Hepatocyte (in vitro differentiated cells): Measurements from ENCODE around the gene C20orf141. TPM values are rescaled to one million over a fixed set of nuclear protein-coding genes. Genes with fewer than 3 reads are reported as not detected.

Source experiments
- DNase-seq: peaks from one replicate; pipeline ENCODE4 v3.0.0-alpha.2; 2016; ENCODE audit warnings: low spot score
- H2AFZ ChIP-seq: fragments of 200-600 bp; sonication (generic); 2 replicates; pipeline ENCODE4 v1.6.0; 2016; ENCODE audit warnings: antibody characterized with exemption, mild to moderate bottlenecking
- H3K27ac ChIP-seq: fragments of 200-600 bp; sonication (generic); 2 replicates; pipeline ENCODE4 v1.5.1; 2016; ENCODE audit warnings: mild to moderate bottlenecking
- H3K27me3 ChIP-seq: fragments of 200-600 bp; sonication (generic); 2 replicates; pipeline ENCODE4 v1.6.1; 2016
- H3K36me3 ChIP-seq: fragments of 200-600 bp; sonication (generic); replicated peaks from 2 replicates; pipeline ENCODE4 v1.5.1; 2016; ENCODE audit warnings: low read depth; ENCODE audit not compliant: insufficient read depth
- H3K4me1 ChIP-seq: fragments of 200-600 bp; sonication (generic); 2 replicates; pipeline ENCODE4 v1.5.1; 2016; ENCODE audit warnings: mild to moderate bottlenecking, moderate library complexity; ENCODE audit not compliant: insufficient read depth
- H3K4me2 ChIP-seq: fragments of 200-600 bp; sonication (generic); 2 replicates; pipeline ENCODE4 v1.6.0; 2016
- H3K4me3 ChIP-seq: fragments of 200-600 bp; sonication (generic); 2 replicates; pipeline ENCODE4 v1.5.1; 2016; ENCODE audit warnings: mild to moderate bottlenecking
- H3K79me2 ChIP-seq: fragments of 200-600 bp; sonication (generic); 2 replicates; pipeline ENCODE4 v1.6.0; 2017; ENCODE audit warnings: mild to moderate bottlenecking
- H3K9me2 ChIP-seq: fragments of 200-600 bp; sonication (generic); replicated peaks from 2 replicates; pipeline ENCODE4 v1.6.0; 2017; ENCODE audit warnings: mild to moderate bottlenecking; ENCODE audit not compliant: insufficient read depth
- H3K9me3 ChIP-seq: fragments of 200-600 bp; sonication (generic); 2 replicates; pipeline ENCODE4 v1.5.1; 2016; ENCODE audit warnings: low read depth, mild to moderate bottlenecking
- H4K20me1 ChIP-seq: fragments of 200-600 bp; sonication (generic); 2 replicates; pipeline ENCODE4 v1.6.0; 2016; ENCODE audit warnings: mild to moderate bottlenecking; ENCODE audit not compliant: insufficient read depth, poor library complexity, severe bottlenecking
- EZH2 ChIP-seq: fragments of 200-600 bp; sonication (generic); IDR thresholded peaks from 2 replicates; pipeline ENCODE4 v1.6.1; 2016; ENCODE audit warnings: antibody characterized with exemption, mild to moderate bottlenecking, borderline replicate concordance
- EZH2phosphoT487 ChIP-seq: fragments of 200-600 bp; sonication (generic); IDR thresholded peaks from one replicate; pipeline ENCODE4 v1.6.1; 2018; ENCODE audit warnings: antibody characterized with exemption, mild to moderate bottlenecking, low read depth, moderate library complexity; ENCODE audit not compliant: unreplicated experiment, severe bottlenecking
- WGBS: methylation state at CpG from one replicate; pipeline ENCODE4 v1.1.6; 2016; ENCODE audit warnings: low lambda C conversion rate; ENCODE audit errors: missing lambda C conversion rate; 5-methylcytosine and 5-hydroxymethylcytosine counted together
- polyA plus RNA-seq: library from polyadenylated mRNA; unstranded; fragments of >200 nt; fragmentation: Nextera tagmentation; extraction: Ambion mirVana; gene quantifications from 2 replicates; pipeline ENCODE4 v1.2.1, GENCODE V29; 2016
- total RNA-seq: library from RNA; depleted of rRNA; stranded (reverse); fragments of >200 nt; gene quantifications from 2 replicates; pipeline ENCODE4 v1.2.3, GENCODE V29; 2014
- TF ChIP-seq, protein P1 (sequence below): fragments of 200-600 bp; sonication (generic); IDR thresholded peaks from 2 replicates; pipeline ENCODE4 v1.5.1; 2016; ENCODE audit warnings: antibody characterized with exemption, mild to moderate bottlenecking; ENCODE audit not compliant: poor library complexity

The C20orf141 gene
- total and polyA plus RNA-seq, 2 experiments from 2014 or later = not detected

- Histone ChIP-seq H2AFZ (no peak overlapping the region), H3K4me1 (peaks cover 3% of the 10 kb centered on the region), H3K36me3 (no peaks in the 10 kb centered on the region), H3K9me2 (no peaks in the 10 kb centered on the region), H3K27ac (no peak overlapping the region), H3K27me3 (peaks cover 27% of the 10 kb centered on the region), H3K9me3 (no peaks in the 10 kb centered on the region), H3K79me2 (no peaks in the 10 kb centered on the region), H4K20me1 (no peaks in the 10 kb centered on the region), H3K4me3 (no peak overlapping the region), H3K4me2 (no peak overlapping the region)
- DNase-seq = no peak
- TF ChIP-seq, protein P1, sequence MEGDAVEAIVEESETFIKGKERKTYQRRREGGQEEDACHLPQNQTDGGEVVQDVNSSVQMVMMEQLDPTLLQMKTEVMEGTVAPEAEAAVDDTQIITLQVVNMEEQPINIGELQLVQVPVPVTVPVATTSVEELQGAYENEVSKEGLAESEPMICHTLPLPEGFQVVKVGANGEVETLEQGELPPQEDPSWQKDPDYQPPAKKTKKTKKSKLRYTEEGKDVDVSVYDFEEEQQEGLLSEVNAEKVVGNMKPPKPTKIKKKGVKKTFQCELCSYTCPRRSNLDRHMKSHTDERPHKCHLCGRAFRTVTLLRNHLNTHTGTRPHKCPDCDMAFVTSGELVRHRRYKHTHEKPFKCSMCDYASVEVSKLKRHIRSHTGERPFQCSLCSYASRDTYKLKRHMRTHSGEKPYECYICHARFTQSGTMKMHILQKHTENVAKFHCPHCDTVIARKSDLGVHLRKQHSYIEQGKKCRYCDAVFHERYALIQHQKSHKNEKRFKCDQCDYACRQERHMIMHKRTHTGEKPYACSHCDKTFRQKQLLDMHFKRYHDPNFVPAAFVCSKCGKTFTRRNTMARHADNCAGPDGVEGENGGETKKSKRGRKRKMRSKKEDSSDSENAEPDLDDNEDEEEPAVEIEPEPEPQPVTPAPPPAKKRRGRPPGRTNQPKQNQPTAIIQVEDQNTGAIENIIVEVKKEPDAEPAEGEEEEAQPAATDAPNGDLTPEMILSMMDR = no peak
- TF ChIP-seq EZH2phosphoT487 (no peak), EZH2 (no peak)
- WGBS = 93% methylated on average over 24 of the region's 24 CpGs
Measured at GRCh38 chr20:2795451-2795850, 19.3 kb upstream of the C20orf141 start.

DNA sequence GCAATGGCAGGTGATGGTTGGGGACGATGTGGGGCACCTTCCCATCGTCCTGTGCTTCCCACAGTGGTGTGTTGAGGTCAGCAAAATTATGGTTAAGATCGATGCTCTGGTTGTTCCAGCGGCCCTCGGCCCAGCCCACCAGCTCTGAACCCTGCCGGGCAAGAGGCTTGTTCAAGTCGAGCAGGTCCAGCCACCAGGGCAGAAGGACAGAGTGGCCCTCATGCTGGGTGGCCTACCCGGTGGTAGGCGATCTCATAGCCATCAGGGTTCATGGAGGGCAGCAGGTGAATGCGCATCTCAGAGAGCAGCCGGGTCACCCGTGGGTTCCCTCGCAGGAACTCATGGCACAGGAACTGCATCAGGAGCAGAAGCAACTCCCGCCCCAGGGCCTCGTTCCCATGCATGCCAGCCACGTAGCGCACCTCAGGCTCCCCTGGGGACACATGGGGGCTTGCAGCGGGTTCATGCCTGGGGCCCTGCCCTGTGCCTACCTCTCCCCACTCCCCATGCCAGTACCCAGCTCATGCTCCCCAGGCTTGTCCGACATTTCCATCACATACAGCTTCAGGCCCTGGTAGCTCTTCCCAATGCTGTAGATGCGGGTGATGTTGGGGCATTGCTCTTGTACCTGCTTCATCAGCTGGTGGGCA, 18.7 kb upstream of the C20orf141 start:
- peaks cover 3% of the 10 kb centered on the region for H3K4me1 ChIP-seq
- H2AFZ ChIP-seq = no peak overlapping the region
- no peaks in the 10 kb centered on the region for H4K20me1 ChIP-seq
- H3K27ac ChIP-seq = no peak overlapping the region
- H3K27me3 ChIP-seq = peaks cover 27% of the 10 kb centered on the region
- H3K36me3 ChIP-seq = no peaks in the 10 kb centered on the region
- H3K4me2 ChIP-seq = no peak overlapping the region
- DNase-seq = no peak
- H3K9me2 ChIP-seq = no peaks in the 10 kb centered on the region
- 93% methylated on average over 17 of the region's 20 CpGs for WGBS
- TF ChIP-seq EZH2 = no peak
- TF ChIP-seq, protein P1 = no peak
- no peak for TF ChIP-seq EZH2phosphoT487
- no peak overlapping the region for H3K4me3 ChIP-seq
- H3K9me3 ChIP-seq = no peaks in the 10 kb centered on the region
- no peaks in the 10 kb centered on the region for H3K79me2 ChIP-seq

DNA sequence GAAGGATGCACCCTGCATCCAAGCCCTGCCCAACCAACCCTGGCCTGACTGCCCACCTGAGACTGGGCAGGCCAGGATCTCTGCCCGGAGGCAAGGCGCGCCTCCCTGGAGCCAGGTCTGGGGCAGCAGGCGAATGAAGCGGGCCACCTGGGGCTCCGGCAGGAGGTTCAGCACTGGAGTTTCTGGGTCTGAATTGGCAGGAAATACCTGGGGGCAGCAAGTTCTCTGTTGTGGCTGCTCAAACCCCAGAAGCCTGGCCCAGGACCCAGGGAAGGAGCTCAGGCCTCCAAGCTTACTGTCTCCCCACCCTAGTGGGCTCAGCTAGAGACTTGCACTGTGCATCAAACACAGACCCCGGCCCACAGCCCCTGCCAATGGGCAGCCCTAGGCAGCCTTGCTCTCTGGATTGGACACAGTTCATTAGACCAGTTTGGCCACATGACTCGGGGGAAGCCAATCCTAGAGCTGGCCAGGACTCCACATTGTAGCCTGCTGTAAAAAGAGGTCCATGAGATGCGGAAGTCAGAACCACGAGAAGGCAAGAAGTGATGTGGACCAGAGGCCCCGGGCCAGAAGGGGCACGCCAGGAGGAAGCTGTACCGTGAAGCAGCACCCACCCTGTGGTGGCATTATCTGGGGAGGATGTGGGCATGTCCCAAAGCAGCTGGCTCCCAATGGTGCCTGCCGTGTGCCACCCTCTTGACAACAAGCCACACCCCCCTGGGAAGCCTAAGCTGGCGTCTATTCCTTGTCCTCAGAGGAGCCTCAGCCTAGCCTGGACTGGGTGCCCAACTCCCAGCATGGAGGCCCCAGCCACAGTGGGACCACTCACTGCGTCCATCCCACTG, 17.4 kb upstream of the C20orf141 start:
- Histone ChIP-seq H3K79me2 (no peaks in the 10 kb centered on the region), H3K27me3 (peaks cover 27% of the 10 kb centered on the region), H3K9me2 (no peaks in the 10 kb centered on the region), H3K4me3 (no peak overlapping the region), H3K4me2 (no peak overlapping the region), H3K4me1 (peaks cover 3% of the 10 kb centered on the region), H2AFZ (no peak overlapping the region), H4K20me1 (no peaks in the 10 kb centered on the region), H3K27ac (no peak overlapping the region), H3K36me3 (no peaks in the 10 kb centered on the region), H3K9me3 (no peaks in the 10 kb centered on the region)
- TF ChIP-seq EZH2 (no peak), EZH2phosphoT487 (no peak)
- TF ChIP-seq, protein P1 = no peak
- no peak for DNase-seq
- WGBS = 90% methylated on average over 16 of the region's 16 CpGs
